ENCODE data around the gene ZFP14.
"Not testable (repeated sequence)": the region's sequence is repeated elsewhere in the genome, so short reads cannot be mapped to it uniquely, and the experiment has no call there.

The ZFP14 gene

DNA sequence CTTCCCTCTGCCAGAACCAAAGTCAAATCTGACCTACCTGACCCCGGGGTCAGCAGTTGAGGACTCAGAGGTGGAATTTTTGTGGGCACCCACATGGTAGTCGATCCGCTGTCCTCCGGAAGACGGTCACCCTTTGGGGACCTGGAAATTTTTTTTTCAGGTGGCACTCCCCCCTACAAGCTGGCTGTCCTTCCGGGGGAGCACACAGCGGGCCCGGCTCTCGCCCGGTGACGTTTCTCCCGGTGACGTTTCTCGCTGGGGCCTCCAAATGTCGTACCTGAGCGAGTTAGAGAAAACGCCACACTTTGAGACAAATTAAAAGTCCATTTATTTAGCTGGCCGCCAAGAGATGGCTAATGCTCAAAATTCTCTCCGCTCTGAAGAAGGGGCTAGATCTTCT is 48.8 kb downstream of the ZFP14 start:
- DNase-seq, result no peak

DNA sequence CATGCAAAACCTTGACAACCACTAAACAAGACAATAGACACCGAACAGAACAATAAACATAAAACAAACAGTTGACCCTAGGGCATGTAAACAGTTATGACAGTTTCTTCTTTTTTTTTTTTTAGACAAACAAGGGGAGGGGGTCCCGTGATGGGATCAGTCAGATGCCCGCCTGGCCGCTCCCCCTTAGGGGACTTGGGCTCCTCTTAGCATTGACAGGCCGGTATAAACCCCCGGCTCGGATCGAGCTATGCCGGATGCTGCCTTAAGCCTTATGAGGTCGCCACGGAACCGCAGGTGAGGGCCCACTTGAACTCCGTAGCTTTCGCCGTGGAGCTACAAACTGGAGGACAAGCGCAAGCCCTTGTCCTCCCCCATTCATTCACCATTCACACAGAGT is 49.5 kb downstream of the ZFP14 start:
- not testable (repeated sequence) for DNase-seq

DNA sequence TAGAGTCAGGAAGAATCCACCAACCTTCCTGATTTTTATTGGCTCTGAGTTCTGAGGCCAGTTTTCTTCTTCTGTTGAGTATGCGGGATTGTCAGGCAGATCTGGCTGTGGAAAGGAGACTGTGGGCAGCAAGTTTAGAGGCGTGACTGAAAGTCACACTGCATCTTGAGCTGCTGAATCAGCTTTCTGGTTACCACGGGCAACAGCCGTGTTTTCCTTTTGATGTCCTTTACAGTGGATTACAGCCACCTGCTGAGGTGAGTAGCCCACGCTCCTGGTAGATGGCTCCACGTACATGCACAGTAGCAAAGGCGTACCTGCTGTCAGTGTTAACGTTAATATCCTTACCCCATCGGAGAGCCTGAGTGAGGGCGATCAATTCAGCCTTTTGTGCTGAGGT is 52.4 kb downstream of the ZFP14 start:
- DNase-seq, result not testable (repeated sequence)

DNA sequence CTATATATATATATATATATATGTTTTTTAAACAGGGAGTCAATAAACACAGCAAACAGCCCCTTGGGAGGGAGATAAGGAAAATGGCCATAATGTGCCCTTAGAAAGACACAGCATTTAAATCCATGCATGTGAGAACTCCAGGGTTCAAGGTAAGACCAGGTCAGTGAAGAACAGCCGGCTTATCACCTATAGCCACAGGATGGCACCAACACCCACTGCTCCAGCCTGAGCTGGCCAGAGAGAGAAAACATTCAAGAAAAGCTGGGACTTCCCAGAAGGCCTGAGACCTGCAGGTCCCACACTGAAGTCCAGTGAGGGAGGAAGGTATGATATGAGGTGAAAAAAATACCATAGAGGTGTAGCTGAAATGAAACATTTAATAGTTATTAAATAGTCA is 63.8 kb downstream of the ZFP14 start:
- not testable (repeated sequence) for DNase-seq

DNA sequence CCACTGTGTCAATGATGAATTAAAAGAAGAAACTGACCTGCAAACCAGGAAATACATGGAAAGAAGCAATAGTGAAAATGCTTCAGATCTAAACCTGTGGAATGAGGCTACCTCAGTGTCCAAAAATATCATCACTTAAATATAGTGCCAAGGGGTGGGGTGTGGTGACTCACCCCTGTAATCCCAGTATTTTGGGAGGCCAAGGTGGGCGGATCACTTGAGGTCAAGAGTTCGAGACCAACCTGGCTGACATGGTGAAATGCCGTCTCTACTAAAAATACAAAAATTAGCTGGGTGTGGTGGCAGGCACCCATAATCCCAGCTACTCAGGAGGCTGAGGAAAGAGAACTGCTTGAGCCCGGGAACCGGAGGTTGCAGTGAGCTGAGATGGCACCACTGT is 64.9 kb downstream of the ZFP14 start:
- DNase-seq, result not testable (repeated sequence)

DNA sequence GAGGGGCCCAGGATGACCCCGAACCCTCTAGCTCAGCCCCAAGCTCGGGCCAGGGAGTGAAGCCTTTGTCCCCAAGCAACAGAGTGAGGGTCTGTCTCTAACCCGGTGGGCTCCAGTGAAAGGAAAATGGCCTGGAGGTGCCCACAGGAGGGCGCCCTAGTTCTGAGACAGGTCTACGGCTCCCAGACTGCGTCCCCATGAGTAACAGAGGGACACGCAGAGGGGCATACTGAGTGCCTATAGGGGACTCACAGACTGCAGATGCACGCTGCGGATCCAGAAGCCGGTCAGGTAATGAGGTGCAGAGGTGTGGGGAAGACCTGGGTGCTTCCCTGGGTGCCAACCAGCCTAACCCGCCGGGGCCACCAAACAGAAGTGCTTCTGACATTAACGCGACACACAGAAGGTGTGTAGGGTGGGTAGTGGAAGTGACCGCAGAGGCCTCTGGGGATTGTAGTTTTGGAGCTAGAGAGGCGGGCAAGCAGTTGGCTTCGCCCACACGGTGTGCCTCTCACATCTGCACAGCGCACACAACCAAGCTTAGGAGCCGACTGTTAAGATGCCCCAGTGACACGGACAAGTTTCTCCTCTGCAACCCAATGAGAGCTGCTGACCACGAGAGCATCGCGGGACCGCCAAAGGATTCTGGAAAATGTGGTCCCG is 67.8 kb downstream of the ZFP14 start:
- DNase-seq, result not testable (repeated sequence)

DNA sequence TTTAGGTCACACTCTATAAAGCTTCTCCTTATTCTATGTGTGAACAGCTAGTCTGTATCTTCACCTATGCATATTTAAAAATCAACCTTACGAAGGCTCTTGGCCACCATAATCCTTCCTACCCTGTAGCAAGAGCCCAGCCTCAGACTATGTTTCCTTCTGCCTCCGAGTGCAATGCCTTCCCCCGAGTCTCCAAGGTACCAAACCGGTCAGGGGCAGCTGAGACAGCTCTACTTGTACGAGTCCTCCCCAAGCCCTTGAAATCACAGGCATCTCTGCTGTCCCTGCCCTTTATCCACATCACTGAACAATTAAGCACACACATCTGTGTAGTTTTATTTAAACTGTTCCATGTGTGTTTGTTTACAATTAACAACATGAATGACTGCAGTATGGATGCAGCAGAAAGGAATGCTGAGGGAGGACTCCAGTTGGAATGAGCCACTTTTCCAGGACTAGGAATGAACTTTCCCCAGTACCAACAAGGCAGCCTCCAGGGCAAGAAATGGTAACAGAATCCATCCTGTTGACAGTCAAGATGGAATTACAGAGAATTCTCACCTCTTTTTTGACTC is 68.5 kb downstream of the ZFP14 start:
- not testable (repeated sequence) for DNase-seq

DNA sequence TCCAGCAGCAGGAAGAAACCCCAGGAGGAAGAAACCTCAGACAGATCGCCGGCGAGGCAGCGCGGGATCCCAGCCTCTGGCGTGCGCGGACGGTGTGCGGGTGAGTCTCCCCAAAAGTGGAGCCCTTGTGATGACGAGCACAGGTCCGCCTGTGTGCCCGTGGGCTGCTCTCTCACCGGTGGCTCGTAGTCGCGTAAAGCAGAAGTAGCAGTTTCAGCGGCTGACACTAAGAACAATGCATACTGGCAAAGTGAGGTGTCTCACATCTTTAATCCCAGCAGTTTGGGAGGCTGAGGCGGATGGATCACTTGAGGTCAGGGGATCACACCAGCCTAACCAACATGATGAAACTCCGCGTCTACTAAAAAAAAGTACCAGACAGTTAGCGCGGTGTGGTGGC is 69.2 kb downstream of the ZFP14 start:
- DNase-seq, result not testable (repeated sequence)

DNA sequence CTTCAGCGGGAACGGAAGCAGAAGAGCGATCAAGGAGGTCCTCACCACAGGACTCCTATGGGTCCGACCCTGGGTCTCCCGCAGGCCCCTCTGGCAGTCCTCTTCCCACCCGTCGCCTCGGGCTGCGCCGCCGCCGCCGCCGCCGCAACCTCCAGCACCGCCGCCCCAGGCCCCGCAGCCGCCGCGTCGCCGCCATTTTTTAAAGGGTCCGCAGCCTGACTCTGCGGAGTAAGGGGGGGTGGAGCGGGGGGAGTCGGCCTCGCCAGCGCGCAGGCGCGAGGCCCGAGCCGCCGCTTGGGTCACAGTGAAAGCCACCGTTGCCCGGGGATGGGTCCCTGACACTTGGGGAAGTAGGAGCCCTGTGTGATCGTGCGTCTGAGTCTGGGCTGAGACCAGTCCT is 69.7 kb downstream of the ZFP14 start:
- DNase-seq, result peak; percentile 26

DNA sequence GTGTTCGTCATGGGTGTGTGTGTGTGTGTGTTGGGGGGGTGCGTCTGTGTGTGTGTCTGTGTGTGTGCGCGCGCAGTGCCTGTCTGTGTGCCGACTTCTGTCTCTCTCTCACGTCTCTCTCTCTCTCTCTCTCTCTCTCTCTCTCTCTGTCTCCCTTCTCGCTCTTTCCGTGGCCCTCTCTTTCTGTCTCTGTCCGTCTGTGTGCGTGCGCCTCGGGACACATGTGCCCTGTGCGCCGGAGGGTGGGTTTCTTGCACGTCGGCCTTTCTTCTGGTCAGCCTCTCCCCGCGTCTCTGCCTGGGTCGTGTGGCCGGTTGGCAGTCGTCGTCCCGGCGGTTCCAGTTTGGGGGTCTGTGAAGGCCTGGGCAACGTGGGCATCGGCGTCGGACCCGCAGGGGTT is 86.7 kb downstream of the ZFP14 start:
- not testable (repeated sequence) for DNase-seq

Data from right hindlimb (tissue), 1 donor.